ENCODE measurements around the gene DNAJC1.

DNAJC1 gene

DNA sequence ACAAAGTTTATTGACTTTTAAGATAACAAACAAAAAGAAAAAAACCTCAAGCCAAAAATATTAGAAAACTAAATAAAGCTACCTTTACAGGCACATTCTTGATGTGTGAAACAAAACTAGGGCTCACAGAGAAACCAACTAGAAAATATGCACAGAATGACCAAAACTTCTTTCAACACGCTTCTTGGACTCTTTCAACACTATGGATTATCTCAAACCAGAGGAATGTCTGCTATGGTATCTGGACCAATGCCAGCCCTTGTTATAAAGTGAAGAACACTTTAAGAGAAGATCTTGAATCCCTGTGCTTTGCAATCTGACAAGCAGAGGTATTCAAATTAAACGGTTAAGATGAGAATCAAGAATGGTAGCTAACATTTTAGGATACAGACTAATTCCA, 76.6 kb downstream of the DNAJC1 start:
- WGBS (ENCODE audit: extremely low coverage, insufficient coverage, insufficient read length) = no CpG with 5 or more reads among the region's 2 CpGs
- Histone ChIP-seq H3K79me1 (ENCODE audit: low read length) (peaks cover 16% of the 10 kb centered on the region), H3K18ac (ENCODE audit: low read length) (no peak overlapping the region)

DNA sequence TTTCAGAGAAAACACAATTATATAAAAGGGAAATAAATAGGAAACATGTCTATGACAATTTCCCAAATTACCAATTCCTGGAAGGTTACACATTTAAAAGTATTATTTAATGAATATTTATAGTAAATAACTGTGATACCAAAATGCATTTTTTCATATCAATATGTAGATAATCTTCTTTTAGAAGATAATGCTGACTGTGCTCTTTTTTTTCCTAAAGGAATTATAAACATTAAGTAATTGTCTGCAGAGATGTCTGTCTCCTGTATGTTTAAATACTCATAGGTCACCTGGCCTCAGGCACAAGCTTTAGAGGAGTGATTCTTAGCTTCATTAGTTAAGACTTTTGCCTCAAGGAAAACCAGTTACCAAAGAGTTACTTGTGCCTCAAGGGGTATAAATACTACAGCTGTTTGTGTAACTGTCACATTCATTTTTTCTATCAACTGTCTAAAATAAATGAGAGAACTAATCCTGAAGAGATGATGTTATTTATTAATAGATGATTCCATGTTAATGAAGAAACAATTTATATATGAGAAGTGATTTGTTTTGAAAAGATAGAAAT, 77.1 kb downstream of the DNAJC1 start:
- H4K8ac ChIP-seq (ENCODE audit: low read depth, low read length) = no peak overlapping the region
- no peak overlapping the region for H3K18ac ChIP-seq (ENCODE audit: low read length)
- H2BK120ac ChIP-seq (ENCODE audit: insufficient read depth, low read length, poor library complexity) = no peak overlapping the region
- no peak overlapping the region for H3K4me2 ChIP-seq (ENCODE audit: low read length)
- H2BK12ac ChIP-seq (ENCODE audit: low read length) = no peak overlapping the region
- H3K27me3 ChIP-seq (ENCODE audit: insufficient read depth, low read length) = no peaks in the 10 kb centered on the region
- H3K9me3 ChIP-seq (ENCODE audit: insufficient read depth, low read depth, low read length) = no peaks in the 10 kb centered on the region
- H3K79me1 ChIP-seq (ENCODE audit: low read length) = peaks cover 16% of the 10 kb centered on the region
- no peaks in the 10 kb centered on the region for H3K36me3 ChIP-seq (ENCODE audit: control insufficient read depth in 1 of 2, insufficient read depth in 2 of 2, low read length in 2 of 2)
- peaks cover 3 to 7% of the 10 kb centered on the region in 2 experiments for H3K4me1 ChIP-seq (ENCODE audit: control insufficient read depth in 1 of 2, insufficient read depth in 2 of 2, low read length in 2 of 2)
- H3K4ac ChIP-seq (ENCODE audit: low read depth, low read length) = no peak overlapping the region
- no peak overlapping the region for H2AK5ac ChIP-seq (ENCODE audit: low read length)
- no peak overlapping the region for H3K14ac ChIP-seq (ENCODE audit: low read length)
- no peak overlapping the region for H3K27ac ChIP-seq (ENCODE audit: low read depth, low read length)
- H3K9ac ChIP-seq (ENCODE audit: low read length) = no peak overlapping the region
- no peak overlapping the region for H2AFZ ChIP-seq (ENCODE audit: insufficient read depth, low read length, poor library complexity)
- peaks cover 4% of the 10 kb centered on the region for H3K79me2 ChIP-seq (ENCODE audit: control insufficient read depth, insufficient read depth, low read length, poor library complexity)
- H4K12ac ChIP-seq (ENCODE audit: low read depth, low read length) = no peak overlapping the region
- DNase-seq = peak; percentile 84 to 95
- H3K4me3 ChIP-seq (ENCODE audit: low read depth, low read length) = no peak overlapping the region
- no peak overlapping the region for H2BK5ac ChIP-seq (ENCODE audit: low read depth, low read length, poor library complexity)
- no peak overlapping the region for H3K23ac ChIP-seq (ENCODE audit: low read length)
- H4K91ac ChIP-seq (ENCODE audit: low read depth, low read length) = peak overlapping the region; percentile 92

More for the DNA sequence above, 76.6 kb downstream of the DNAJC1 start:
- Histone ChIP-seq H3K23ac (ENCODE audit: low read length) (no peak overlapping the region), H2BK5ac (ENCODE audit: low read depth, low read length, poor library complexity) (no peak overlapping the region), H4K8ac (ENCODE audit: low read depth, low read length) (no peak overlapping the region), H3K9ac (ENCODE audit: low read length) (no peak overlapping the region), H2BK120ac (ENCODE audit: insufficient read depth, low read length, poor library complexity) (no peak overlapping the region), H3K27me3 (ENCODE audit: insufficient read depth, low read length) (no peaks in the 10 kb centered on the region), H2AK5ac (ENCODE audit: low read length) (no peak overlapping the region), H3K79me2 (ENCODE audit: control insufficient read depth, insufficient read depth, low read length, poor library complexity) (peaks cover 4% of the 10 kb centered on the region), H3K4me3 (ENCODE audit: low read depth, low read length) (no peak overlapping the region), H3K9me3 (ENCODE audit: insufficient read depth, low read depth, low read length) (no peaks in the 10 kb centered on the region), H3K4me2 (ENCODE audit: low read length) (peak overlapping the region; percentile 36), H3K36me3 (ENCODE audit: control insufficient read depth in 1 of 2, insufficient read depth in 2 of 2, low read length in 2 of 2) (no peaks in the 10 kb centered on the region), H4K12ac (ENCODE audit: low read depth, low read length) (no peak overlapping the region), H3K4ac (ENCODE audit: low read depth, low read length) (no peak overlapping the region), H3K27ac (ENCODE audit: low read depth, low read length) (peak overlapping the region; percentile 86), H3K14ac (ENCODE audit: low read length) (no peak overlapping the region), H2BK12ac (ENCODE audit: low read length) (no peak overlapping the region), H4K91ac (ENCODE audit: low read depth, low read length) (no peak overlapping the region), H3K4me1 (ENCODE audit: control insufficient read depth in 1 of 2, insufficient read depth in 2 of 2, low read length in 2 of 2) (peaks cover 3 to 7% of the 10 kb centered on the region in 2 experiments), H2AFZ (ENCODE audit: insufficient read depth, low read length, poor library complexity) (no peak overlapping the region)
- DNase-seq = peak; percentile 73 to 97

DNA sequence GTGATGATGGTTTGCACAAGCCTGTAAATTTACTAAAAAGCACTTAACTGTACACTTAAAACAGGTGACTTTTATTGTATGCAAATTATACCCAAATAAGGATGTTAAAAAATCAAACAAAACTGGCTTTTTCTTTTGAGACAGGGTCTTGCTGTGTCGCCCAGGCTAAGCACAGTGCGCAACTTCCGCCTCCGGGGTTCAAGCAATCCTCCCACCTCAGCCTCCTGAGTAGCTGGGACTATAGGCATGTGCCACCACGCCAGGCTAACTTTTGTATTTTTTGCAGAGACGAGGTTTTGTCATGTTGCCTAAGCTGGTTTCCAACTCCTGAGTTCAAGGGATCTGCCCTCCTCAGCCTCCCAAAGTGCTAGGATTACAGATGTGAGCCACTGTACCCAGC, 77.7 kb downstream of the DNAJC1 start:
- Histone ChIP-seq H4K8ac (ENCODE audit: low read depth, low read length) (peak overlapping the region; percentile 91), H3K4me1 (ENCODE audit: control insufficient read depth in 1 of 2, insufficient read depth in 2 of 2, low read length in 2 of 2) (peaks cover 3 to 7% of the 10 kb centered on the region in 2 experiments), H2BK12ac (ENCODE audit: low read length) (peak overlapping the region; percentile 95), H4K91ac (ENCODE audit: low read depth, low read length) (peak overlapping the region; percentile 92), H3K79me2 (ENCODE audit: control insufficient read depth, insufficient read depth, low read length, poor library complexity) (peaks cover 4% of the 10 kb centered on the region), H3K9ac (ENCODE audit: low read length) (no peak overlapping the region), H3K18ac (ENCODE audit: low read length) (peak overlapping the region; percentile 99), H3K4me3 (ENCODE audit: low read depth, low read length) (no peak overlapping the region), H2AFZ (ENCODE audit: insufficient read depth, low read length, poor library complexity) (no peak overlapping the region), H3K36me3 (ENCODE audit: control insufficient read depth in 1 of 2, insufficient read depth in 2 of 2, low read length in 2 of 2) (no peaks in the 10 kb centered on the region), H2BK120ac (ENCODE audit: insufficient read depth, low read length, poor library complexity) (peak overlapping the region; percentile 90), H3K27ac (ENCODE audit: low read depth, low read length) (peak overlapping the region; percentile 64), H3K14ac (ENCODE audit: low read length) (peak overlapping the region; percentile 92), H4K12ac (ENCODE audit: low read depth, low read length) (no peak overlapping the region), H3K9me3 (ENCODE audit: insufficient read depth, low read depth, low read length) (no peaks in the 10 kb centered on the region), H3K27me3 (ENCODE audit: insufficient read depth, low read length) (no peaks in the 10 kb centered on the region), H3K4me2 (ENCODE audit: low read length) (no peak overlapping the region), H2AK5ac (ENCODE audit: low read length) (no peak overlapping the region), H3K4ac (ENCODE audit: low read depth, low read length) (peak overlapping the region; percentile 95), H3K79me1 (ENCODE audit: low read length) (peaks cover 14% of the 10 kb centered on the region), H3K23ac (ENCODE audit: low read length) (no peak overlapping the region), H2BK5ac (ENCODE audit: low read depth, low read length, poor library complexity) (peak overlapping the region; percentile 85)
- no peak for DNase-seq
- WGBS (ENCODE audit: extremely low coverage, insufficient coverage, insufficient read length) = no CpG with 5 or more reads among the region's 6 CpGs

DNA sequence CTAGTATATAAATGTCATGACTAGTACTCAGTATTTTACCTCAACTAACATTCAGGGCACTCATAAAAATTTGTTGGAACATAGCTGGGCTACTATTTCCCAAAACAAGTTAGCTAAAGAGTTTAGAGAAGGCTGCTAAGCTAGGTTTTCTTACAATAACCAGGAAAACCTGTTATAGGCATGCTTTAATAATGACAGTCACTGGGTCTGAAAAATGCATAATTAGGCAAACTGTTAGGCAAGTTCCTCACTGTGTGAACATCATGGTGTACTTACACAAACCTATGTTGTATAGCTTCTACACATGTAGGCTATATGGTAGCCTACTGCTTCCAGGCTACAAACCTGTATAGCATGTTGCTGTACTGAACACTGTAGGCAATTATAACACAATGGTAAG, 79.0 kb downstream of the DNAJC1 start:
- no peak overlapping the region for H3K4ac ChIP-seq (ENCODE audit: low read depth, low read length)
- no peak overlapping the region for H4K12ac ChIP-seq (ENCODE audit: low read depth, low read length)
- peak overlapping the region; percentile 16 for H3K27ac ChIP-seq (ENCODE audit: low read depth, low read length)
- no peaks in the 10 kb centered on the region for H3K36me3 ChIP-seq (ENCODE audit: control insufficient read depth in 1 of 2, insufficient read depth in 2 of 2, low read length in 2 of 2)
- H4K8ac ChIP-seq (ENCODE audit: low read depth, low read length) = no peak overlapping the region
- no peak overlapping the region for H2AK5ac ChIP-seq (ENCODE audit: low read length)
- no peak overlapping the region for H3K14ac ChIP-seq (ENCODE audit: low read length)
- no peaks in the 10 kb centered on the region for H3K9me3 ChIP-seq (ENCODE audit: insufficient read depth, low read depth, low read length)
- H3K4me2 ChIP-seq (ENCODE audit: low read length) = no peak overlapping the region
- no peak overlapping the region for H2AFZ ChIP-seq (ENCODE audit: insufficient read depth, low read length, poor library complexity)
- H3K18ac ChIP-seq (ENCODE audit: low read length) = no peak overlapping the region
- peaks cover 3 to 7% of the 10 kb centered on the region in 2 experiments for H3K4me1 ChIP-seq (ENCODE audit: control insufficient read depth in 1 of 2, insufficient read depth in 2 of 2, low read length in 2 of 2)
- H3K4me3 ChIP-seq (ENCODE audit: low read depth, low read length) = no peak overlapping the region
- H3K79me1 ChIP-seq (ENCODE audit: low read length) = peaks cover 11% of the 10 kb centered on the region
- no peaks in the 10 kb centered on the region for H3K27me3 ChIP-seq (ENCODE audit: insufficient read depth, low read length)
- no peak overlapping the region for H3K23ac ChIP-seq (ENCODE audit: low read length)
- no peak overlapping the region for H2BK120ac ChIP-seq (ENCODE audit: insufficient read depth, low read length, poor library complexity)
- no peak overlapping the region for H3K9ac ChIP-seq (ENCODE audit: low read length)
- no peak overlapping the region for H2BK12ac ChIP-seq (ENCODE audit: low read length)
- H4K91ac ChIP-seq (ENCODE audit: low read depth, low read length) = no peak overlapping the region
- H3K79me2 ChIP-seq (ENCODE audit: control insufficient read depth, insufficient read depth, low read length, poor library complexity) = peaks cover 4% of the 10 kb centered on the region
- no peak overlapping the region for H2BK5ac ChIP-seq (ENCODE audit: low read depth, low read length, poor library complexity)
- peak; percentile 24 to 87 for DNase-seq
